ENCODE measurements around the gene FADS6.

- TF ChIP-seq POLR2AphosphoS5 (IDR thresholded peaks at IDR 0.05; ENCODE audit: low read depth, low read length) = no peak
- no peak for TF ChIP-seq TAF1 (IDR thresholded peaks at IDR 0.05; ENCODE audit: borderline replicate concordance, insufficient read depth, low read length)
Observed at GRCh38 chr17:74848656-74849399, 44.6 kb downstream of the FADS6 start.
